SJSA1 (cell line): ENCODE data around the gene CACNA1E. TPM values are rescaled to one million over a fixed set of nuclear protein-coding genes. Genes with fewer than 3 reads are reported as not detected.

Experiments
- DNase-seq, 2 experiments: peaks; one replicate each; pipeline ENCODE4 v3.0.0-alpha.2; 2015 to 2020; ENCODE audit warnings: low spot score in 2 of 2, low read depth in 1 of 2
- H3K27ac ChIP-seq: fragments of 250-450 bp; sonication (Bioruptor Pico); 2 replicates; pipeline ENCODE4 v1.5.1; 2020; ENCODE audit warnings: mild to moderate bottlenecking, moderate library complexity
- H3K27me3 ChIP-seq: fragments of 250-450 bp; sonication (Bioruptor Pico); replicated peaks from 2 replicates; pipeline ENCODE4 v1.5.1; 2020; ENCODE audit warnings: mild to moderate bottlenecking, moderate library complexity
- H3K36me3 ChIP-seq: fragments of 250-450 bp; sonication (Bioruptor Pico); 2 replicates; pipeline ENCODE4 v1.5.1; 2020; ENCODE audit warnings: mild to moderate bottlenecking
- H3K4me1 ChIP-seq: fragments of 250-450 bp; sonication (Bioruptor Pico); replicated peaks from 2 replicates; pipeline ENCODE4 v1.6.1; 2021; ENCODE audit warnings: mild to moderate bottlenecking
- H3K4me3 ChIP-seq: fragments of 250-450 bp; sonication (Bioruptor Pico); 2 replicates; pipeline ENCODE4 v1.5.1; 2020; ENCODE audit warnings: mild to moderate bottlenecking
- H3K9me3 ChIP-seq: fragments of 250-450 bp; sonication (Bioruptor Pico); replicated peaks from 2 replicates; pipeline ENCODE4 v1.5.1; 2020; ENCODE audit warnings: mild to moderate bottlenecking
- total RNA-seq: library from RNA; depleted of rRNA; stranded (reverse); fragments of >200 nt; shearing (Covaris generic); gene quantifications from 2 replicates; pipeline ENCODE4 v1.2.3, GENCODE V29; 2014

CACNA1E gene
- total RNA-seq, 1 experiment from 2014 or later = not detected

DNA sequence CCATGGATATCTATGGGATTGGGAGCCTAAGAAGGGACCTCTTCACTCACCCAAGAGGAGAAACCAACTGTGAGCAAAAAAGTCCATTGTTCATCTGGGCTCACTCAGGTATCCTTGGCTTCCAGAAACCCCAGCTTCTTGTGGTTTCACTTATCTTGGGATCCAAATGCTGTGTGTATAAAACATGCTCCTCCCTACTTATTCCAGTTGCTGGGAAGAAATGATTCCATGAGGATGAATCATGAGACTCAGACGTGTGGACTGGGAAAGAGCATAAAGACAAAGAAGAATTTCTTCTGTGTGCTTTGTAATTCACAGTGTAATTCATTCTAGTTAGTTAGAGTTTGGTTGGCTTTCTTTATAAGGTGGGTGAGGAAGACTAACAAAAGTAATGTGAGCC lies 294.5 kb downstream of the CACNA1E start:
- H3K36me3 ChIP-seq = no peaks in the 10 kb centered on the region
- H3K27me3 ChIP-seq = no peaks in the 10 kb centered on the region
- no peaks in the 10 kb centered on the region for H3K9me3 ChIP-seq
- peak overlapping the region; percentile 56 for H3K27ac ChIP-seq
- H3K4me3 ChIP-seq = no peak overlapping the region
- peak in 1 of 2 experiments; percentile 74 for DNase-seq
- H3K4me1 ChIP-seq = peaks cover 44% of the 10 kb centered on the region

DNA sequence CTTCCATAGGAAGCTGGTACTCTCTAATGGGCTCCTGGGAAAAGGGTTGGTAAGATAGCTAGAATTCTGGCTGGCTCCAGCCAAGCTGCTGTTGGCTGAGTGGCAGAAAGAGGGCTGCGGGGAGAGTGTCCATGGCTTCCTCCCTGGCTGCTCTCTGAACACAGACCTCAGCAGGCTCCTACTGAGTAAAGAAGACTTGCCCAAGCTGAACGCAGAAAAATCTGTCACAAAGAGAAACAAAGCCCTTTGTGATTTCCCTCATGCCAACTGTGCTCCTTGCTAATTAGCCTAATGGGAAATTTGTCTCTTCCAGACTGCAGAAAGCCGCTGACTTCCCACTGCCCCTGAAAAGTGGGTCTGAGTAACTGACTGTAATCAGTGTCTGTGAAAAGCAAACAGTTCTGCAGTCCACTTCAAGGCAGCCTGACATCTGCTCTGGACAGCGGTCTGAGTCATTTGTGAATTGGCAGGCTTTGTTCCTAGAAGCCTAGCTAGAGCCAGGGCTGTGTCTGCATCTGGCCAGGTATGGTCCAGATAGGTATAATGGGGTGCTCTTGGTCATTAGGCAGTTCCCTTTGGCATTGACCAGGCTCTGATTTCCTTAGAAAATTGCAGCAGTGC lies 295.4 kb downstream of the CACNA1E start:
- peak overlapping the region; percentile 56 for H3K27ac ChIP-seq
- no peak overlapping the region for H3K4me3 ChIP-seq
- H3K27me3 ChIP-seq = no peaks in the 10 kb centered on the region
- no peaks in the 10 kb centered on the region for H3K9me3 ChIP-seq
- no peaks in the 10 kb centered on the region for H3K36me3 ChIP-seq
- H3K4me1 ChIP-seq = peaks cover 44% of the 10 kb centered on the region
- peak in 1 of 2 experiments; percentile 43 for DNase-seq

DNA sequence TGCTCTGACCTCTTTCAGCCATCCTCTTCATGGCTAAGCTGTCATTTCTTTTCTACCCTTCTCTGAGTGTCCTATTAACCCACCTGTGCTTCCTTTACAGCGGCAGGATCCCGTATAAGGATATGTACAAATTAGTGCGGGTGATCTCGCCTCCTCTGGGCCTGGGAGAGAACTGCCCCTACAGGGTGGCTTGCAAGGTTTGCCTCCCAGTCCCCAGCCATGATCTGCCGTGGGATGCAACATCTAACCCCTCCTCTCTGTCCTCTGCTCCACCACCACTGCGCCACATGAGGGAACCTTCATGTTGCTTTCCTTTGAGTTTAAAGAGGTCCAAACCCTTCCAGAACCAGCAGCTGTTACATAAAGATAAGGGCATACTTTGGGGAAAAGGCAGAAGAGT lies 296.0 kb downstream of the CACNA1E start:
- no peaks in the 10 kb centered on the region for H3K9me3 ChIP-seq
- H3K4me1 ChIP-seq = peaks cover 44% of the 10 kb centered on the region
- no peak overlapping the region for H3K27ac ChIP-seq
- no peak overlapping the region for H3K4me3 ChIP-seq
- H3K27me3 ChIP-seq = no peaks in the 10 kb centered on the region
- no peak for DNase-seq
- no peaks in the 10 kb centered on the region for H3K36me3 ChIP-seq

DNA sequence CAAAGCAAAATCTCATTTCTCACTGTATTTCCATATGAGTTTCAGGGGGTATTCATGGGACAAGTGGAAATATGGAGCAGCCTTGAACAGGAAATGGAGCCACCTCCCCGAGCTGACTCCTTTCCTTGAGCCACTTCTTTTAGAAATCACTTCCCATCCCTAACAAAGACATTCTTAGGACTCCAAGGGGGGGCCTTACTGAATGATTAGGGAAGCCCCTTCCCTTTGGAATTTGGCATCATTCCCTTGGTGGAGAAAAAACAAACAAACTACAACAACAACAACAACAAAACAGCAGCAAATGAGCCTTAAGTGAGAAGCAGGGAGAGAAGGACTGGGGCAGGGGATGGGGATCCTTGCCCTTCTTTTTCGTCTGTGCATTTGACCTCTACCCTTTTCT lies 299.9 kb downstream of the CACNA1E start:
- H3K4me1 ChIP-seq = peaks cover 11% of the 10 kb centered on the region
- no peak overlapping the region for H3K4me3 ChIP-seq
- H3K27me3 ChIP-seq = no peaks in the 10 kb centered on the region
- H3K9me3 ChIP-seq = no peaks in the 10 kb centered on the region
- H3K27ac ChIP-seq = no peak overlapping the region
- H3K36me3 ChIP-seq = no peaks in the 10 kb centered on the region
- no peak for DNase-seq

DNA sequence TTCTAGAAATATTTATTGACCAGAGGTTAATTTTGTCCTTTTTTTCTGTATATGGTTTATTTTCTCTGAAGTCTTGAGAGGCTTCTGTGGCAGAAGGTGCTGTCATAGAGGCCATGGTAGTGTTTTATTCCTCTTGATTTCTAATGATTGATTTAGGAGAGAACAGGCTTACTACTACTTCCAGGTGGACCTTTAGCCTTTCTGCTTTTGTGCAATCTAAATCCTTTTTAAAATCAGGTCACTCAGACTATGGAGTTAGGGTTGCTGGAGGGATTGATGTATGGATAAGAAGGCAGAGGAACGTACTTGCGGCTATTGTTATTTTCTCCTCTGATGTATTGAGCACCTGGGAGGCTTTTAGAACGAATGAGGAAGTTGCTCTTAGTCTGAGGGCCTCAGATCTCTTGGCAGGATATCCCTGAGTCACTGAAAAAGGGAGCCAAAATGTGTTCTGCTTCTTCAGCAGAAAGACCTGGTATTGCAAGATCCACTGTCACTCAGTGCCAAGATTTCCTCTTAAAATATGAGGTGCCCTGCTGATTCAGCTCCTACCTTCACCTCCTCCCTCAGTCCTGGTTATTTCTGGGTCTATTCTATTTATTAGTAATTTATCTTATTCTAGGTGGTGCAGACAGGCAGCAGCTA lies 300.8 kb downstream of the CACNA1E start:
- Histone ChIP-seq H3K4me3 (no peak overlapping the region), H3K27me3 (no peaks in the 10 kb centered on the region), H3K36me3 (no peaks in the 10 kb centered on the region), H3K9me3 (no peaks in the 10 kb centered on the region), H3K27ac (no peak overlapping the region), H3K4me1 (peaks cover 1% of the 10 kb centered on the region)
- DNase-seq = no peak

DNA sequence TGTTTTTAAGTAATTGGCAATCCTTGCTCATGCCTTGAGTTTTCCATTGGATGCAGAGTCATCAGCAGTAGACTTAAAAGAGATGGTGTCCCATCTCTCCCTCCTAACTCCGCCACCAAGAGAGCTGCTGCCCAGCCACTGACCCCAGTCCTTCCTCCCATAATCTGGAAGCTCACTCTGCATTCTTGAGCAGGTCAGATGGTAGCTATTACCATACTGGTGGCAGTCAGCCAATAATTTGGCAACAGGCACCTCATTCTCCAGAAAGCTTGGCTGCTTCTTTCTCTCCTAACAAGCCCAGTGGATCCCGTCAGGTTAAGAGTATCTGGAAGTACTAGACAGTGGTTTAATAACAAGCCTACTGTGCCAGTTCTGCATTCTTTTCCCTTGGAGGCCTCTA lies 306.1 kb downstream of the CACNA1E start:
- Histone ChIP-seq H3K27me3 (no peaks in the 10 kb centered on the region), H3K27ac (no peak overlapping the region), H3K4me3 (no peak overlapping the region), H3K9me3 (no peaks in the 10 kb centered on the region), H3K36me3 (no peaks in the 10 kb centered on the region), H3K4me1 (no peaks in the 10 kb centered on the region)
- DNase-seq = no peak

DNA sequence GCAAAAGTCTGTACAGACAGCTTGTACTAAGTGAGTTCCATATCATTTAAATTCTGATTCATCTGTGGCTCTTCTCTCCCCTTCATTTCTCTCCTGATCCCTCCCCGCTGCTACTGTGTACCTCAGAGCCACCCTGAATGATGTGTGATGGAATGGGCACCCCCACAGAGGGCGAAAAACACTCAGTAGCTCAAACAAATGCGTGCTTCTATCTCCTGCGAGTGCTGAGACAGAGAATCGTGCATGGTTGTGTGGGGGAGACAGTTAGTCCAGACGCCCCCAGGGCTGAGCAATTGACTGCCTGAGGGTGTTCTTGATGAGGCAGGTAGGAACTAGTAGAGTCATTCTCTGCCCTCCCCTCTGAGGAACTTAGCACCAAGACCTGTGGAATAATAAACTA lies 308.4 kb downstream of the CACNA1E start:
- no peak overlapping the region for H3K4me3 ChIP-seq
- H3K36me3 ChIP-seq = no peaks in the 10 kb centered on the region

DNA sequence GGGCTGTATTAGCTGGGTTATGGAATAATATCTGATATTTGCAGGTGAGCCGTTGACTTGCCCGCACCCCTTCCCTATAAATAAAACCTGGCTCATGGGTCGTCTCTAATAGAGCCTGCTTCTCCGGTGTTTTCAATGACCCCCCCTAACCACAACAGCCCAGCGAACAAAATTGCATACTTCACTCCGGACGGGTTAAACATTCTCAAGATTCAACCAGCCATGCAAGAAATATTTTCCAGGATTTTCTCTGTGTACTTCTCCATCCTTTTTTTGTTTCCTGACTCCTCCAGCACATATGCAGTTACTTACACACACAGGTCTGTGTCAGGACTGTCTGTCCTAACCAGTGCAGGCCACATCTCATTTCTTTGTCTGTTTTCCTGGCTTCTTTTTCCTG lies 310.5 kb downstream of the CACNA1E start:
- Histone ChIP-seq H3K36me3 (no peaks in the 10 kb centered on the region), H3K27me3 (no peaks in the 10 kb centered on the region), H3K27ac (no peak overlapping the region), H3K4me3 (no peak overlapping the region), H3K4me1 (no peaks in the 10 kb centered on the region), H3K9me3 (no peaks in the 10 kb centered on the region)
- DNase-seq = no peak

More for the DNA sequence above, 308.4 kb downstream of the CACNA1E start:
- Histone ChIP-seq H3K27ac (no peak overlapping the region), H3K27me3 (no peaks in the 10 kb centered on the region), H3K9me3 (no peaks in the 10 kb centered on the region), H3K4me1 (no peaks in the 10 kb centered on the region)
- DNase-seq = no peak

DNA sequence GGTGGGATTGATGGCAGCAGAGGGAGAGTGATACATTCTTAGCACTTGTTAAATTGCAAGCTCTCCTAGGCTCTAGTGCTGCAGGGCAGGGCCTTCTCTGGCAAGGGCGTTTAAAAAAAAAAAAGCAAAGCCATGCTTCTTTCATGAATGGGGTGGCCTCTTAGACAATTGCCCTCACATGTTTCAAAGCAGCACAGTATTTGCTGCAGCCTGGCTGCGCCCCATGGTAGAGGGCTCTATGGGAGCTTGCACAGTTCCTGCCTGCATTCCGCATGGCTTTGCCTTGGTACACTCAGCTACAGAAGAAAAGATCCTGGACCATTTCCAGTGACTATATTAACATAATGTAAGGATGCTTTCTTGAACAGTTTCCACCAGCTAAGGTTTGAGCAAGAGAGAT lies 311.0 kb downstream of the CACNA1E start:
- H3K9me3 ChIP-seq = no peaks in the 10 kb centered on the region
- H3K4me3 ChIP-seq = no peak overlapping the region
- no peak overlapping the region for H3K27ac ChIP-seq
- DNase-seq = no peak
- no peaks in the 10 kb centered on the region for H3K4me1 ChIP-seq
- no peaks in the 10 kb centered on the region for H3K27me3 ChIP-seq
- H3K36me3 ChIP-seq = no peaks in the 10 kb centered on the region

DNA sequence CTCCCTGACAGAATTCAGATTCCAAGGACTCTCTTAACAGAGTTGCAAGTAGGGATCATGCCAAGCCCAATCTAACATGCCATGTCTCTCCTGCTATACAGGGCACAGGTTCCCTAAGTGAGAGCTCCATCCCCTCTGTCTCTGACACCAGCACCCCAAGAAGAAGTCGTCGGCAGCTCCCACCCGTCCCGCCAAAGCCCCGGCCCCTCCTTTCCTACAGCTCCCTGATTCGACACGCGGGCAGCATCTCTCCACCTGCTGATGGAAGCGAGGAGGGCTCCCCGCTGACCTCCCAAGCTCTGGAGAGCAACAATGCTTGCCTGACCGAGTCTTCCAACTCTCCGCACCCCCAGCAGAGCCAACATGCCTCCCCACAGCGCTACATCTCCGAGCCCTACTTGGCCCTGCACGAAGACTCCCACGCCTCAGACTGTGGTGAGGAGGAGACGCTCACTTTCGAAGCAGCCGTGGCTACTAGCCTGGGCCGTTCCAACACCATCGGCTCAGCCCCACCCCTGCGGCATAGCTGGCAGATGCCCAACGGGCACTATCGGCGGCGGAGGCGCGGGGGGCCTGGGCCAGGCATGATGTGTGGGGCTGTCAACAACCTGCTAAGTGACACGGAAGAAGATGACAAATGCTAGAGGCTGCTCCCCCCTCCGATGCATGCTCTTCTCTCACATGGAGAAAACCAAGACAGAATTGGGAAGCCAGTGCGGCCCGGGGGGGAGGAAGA lies 315.0 kb downstream of the CACNA1E start:
- Histone ChIP-seq H3K36me3 (no peaks in the 10 kb centered on the region), H3K9me3 (no peaks in the 10 kb centered on the region), H3K27ac (no peak overlapping the region), H3K4me3 (no peak overlapping the region), H3K27me3 (no peaks in the 10 kb centered on the region), H3K4me1 (peaks cover 11% of the 10 kb centered on the region)
- no peak for DNase-seq

DNA sequence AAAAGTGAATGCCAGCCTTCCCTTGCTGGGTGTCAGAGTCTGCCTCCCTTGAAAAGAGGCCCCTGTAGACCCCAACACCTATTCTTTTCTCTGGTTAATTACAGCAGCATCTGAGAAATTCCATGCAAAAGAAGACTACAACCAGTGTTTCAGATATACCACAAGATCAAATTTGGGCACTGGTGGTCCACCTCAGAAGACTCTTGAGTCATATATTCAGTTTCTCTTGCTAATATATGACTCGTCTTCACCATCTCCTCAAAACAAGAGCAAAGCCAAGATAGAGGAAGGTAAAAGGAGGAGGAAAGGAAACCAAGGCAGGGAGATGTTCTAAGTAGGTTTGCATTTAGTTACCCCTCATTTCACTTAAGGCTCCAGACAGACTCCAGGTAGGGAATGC lies 318.3 kb downstream of the CACNA1E start:
- no peak overlapping the region for H3K4me3 ChIP-seq
- no peak for DNase-seq
- no peaks in the 10 kb centered on the region for H3K9me3 ChIP-seq
- H3K4me1 ChIP-seq = peaks cover 11% of the 10 kb centered on the region
- H3K27ac ChIP-seq = no peak overlapping the region
- H3K27me3 ChIP-seq = no peaks in the 10 kb centered on the region
- H3K36me3 ChIP-seq = no peaks in the 10 kb centered on the region

DNA sequence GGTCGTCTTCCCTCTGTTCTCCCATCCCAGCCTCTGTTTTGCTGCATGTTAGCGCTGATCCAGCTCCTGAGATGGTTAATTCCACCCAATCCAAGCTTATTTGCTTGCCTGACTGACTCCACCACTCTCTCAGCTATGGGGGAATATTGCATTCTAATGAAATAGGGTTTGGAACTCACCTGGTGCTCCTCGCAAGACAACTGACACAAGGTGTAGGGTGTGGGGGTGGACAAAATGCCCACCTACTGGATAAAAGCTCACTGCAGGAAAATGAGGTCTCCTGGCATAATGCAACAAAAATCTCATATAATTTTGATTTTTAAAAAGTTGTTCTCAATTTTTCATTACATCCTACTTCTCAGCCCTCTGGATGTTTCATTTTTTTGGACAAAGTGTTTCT lies 319.1 kb downstream of the CACNA1E start:
- Histone ChIP-seq H3K27me3 (no peaks in the 10 kb centered on the region), H3K27ac (no peak overlapping the region), H3K4me3 (no peak overlapping the region), H3K36me3 (no peaks in the 10 kb centered on the region), H3K4me1 (peaks cover 11% of the 10 kb centered on the region), H3K9me3 (no peaks in the 10 kb centered on the region)
- no peak for DNase-seq

DNA sequence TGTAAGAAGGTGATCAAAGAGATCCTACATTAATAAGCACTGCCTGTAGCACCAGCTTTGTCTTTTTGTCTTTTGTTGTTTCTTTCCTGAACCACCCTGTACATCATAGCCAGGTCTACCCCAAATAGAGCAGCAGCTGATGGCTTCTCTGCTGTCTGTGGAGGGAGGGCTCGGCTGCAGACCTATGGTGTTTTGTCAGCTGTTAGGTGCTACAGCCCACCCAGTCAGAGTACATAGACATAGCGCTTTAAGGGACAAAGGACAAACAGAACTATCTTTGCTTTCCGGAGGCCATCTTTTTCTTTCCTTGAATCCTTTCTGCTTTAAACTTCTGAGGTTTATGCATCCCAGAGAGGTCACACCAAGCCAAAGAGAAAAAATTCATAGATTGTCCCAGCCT lies 320.1 kb downstream of the CACNA1E start:
- H3K4me3 ChIP-seq = no peak overlapping the region
- DNase-seq = no peak
- no peak overlapping the region for H3K27ac ChIP-seq
- H3K4me1 ChIP-seq = peaks cover 11% of the 10 kb centered on the region
- no peaks in the 10 kb centered on the region for H3K36me3 ChIP-seq
- no peaks in the 10 kb centered on the region for H3K27me3 ChIP-seq
- H3K9me3 ChIP-seq = no peaks in the 10 kb centered on the region

DNA sequence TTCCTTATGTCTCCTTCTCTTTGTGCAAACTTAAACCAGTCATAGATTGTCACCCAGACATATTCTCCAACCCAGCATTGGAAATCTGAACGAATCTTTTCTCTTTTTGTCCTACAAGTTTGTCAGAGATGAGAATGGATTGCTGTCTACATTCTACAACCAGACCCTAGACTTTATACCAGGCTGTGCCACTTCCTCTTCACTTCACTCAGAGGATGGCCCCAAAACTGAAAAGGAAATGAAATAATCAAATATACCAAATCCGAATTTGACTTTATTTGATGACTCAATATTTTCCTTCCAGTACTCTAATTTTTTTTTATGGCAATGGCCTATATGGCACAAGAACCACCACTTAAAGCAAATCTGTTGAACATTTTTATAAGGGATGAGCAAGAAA lies 321.7 kb downstream of the CACNA1E start:
- Histone ChIP-seq H3K9me3 (no peaks in the 10 kb centered on the region), H3K27ac (no peak overlapping the region), H3K36me3 (no peaks in the 10 kb centered on the region), H3K4me1 (peaks cover 11% of the 10 kb centered on the region), H3K4me3 (no peak overlapping the region), H3K27me3 (no peaks in the 10 kb centered on the region)
- no peak for DNase-seq
